Measurements from ENCODE around the gene UTP18. TPM values are rescaled to one million over a fixed set of nuclear protein-coding genes. Genes with fewer than 3 reads are reported as not detected.
"Not testable (repeated sequence)": the region's sequence is repeated elsewhere in the genome, so short reads cannot be mapped to it uniquely, and the experiment has no call there.

The UTP18 gene
- total RNA-seq (30.2 TPM), polyA plus RNA-seq (23.6 TPM)

DNA sequence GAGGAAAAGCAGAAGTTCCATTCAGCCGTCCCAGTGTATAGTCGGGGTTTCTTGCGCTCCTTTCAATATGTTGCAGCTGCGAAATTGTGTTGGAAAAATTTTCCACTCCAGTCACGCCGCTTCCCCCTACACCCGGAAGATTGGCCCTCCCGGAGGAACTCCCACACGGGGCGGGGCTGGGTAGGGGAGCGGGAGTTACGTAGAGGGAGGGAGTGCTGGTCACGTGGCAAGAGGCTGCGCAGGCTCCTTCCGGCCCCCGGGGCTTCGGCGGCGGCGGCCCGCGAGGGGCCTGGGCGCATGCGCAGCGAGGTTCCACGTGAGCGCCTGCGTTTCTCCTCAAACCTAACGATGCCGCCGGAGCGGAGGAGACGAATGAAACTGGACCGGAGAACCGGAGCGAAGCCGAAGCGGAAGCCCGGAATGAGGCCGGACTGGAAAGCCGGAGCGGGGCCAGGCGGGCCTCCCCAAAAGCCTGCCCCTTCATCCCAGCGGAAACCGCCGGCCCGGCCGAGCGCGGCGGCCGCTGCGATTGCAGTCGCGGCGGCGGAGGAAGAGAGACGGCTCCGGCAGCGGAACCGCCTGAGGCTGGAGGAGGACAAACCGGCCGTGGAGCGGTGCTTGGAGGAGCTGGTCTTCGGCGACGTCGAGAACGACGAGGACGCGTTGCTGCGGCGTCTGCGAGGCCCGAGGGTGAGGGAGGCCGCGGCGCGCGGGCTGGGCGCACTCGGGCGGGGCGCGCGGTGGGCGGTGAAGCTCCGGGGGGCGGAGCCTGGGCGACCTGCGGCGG, at the start of gene UTP18:
Gene UTP18 (plus strand): TSS at position 310 of the 787 bp plus-strand sequence. CDS start 39 bp downstream, at position 349.
- H3K36me3 ChIP-seq (ENCODE audit: insufficient read depth): peaks cover 1% of the 10 kb centered on the region
- peak within 1 kb of the TSS; percentile 75 for H3K4me3 ChIP-seq (ENCODE audit: low read depth, low read length)
- H3K27ac ChIP-seq (ENCODE audit: low read depth): peak within 1 kb of the TSS; percentile 92
- peaks cover 2% of the 10 kb centered on the region for H3K4me1 ChIP-seq (ENCODE audit: insufficient read depth)
- DNase-seq (ENCODE audit: extremely low spot score): peak; percentile 95
- WGBS: under 1% methylated on average over 93 of the region's 93 CpGs

DNA sequence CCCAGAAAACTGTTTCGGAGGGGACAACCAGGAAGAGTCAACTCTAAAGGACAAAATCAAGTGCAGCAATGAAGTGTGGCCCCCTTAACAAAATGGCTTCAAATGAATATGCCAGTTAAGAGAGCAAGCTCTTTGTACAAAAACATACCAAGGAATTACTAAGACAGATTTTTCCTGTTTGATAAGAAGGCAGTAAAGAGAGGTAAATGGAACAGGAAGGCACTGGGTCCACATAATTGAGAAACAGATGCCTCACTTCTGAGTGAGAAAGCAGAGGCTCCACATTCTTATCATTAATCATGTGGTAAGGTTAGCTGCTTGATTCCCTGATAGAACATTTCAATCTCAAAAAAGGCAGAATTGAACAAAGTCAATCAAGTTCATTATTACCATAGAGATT, 45.4 kb upstream of the UTP18 start:
- no peak overlapping the region for H3K27ac ChIP-seq (ENCODE audit: low read depth)
- H3K4me3 ChIP-seq (ENCODE audit: low read depth, low read length): no peak overlapping the region
- no peaks in the 10 kb centered on the region for H3K4me1 ChIP-seq (ENCODE audit: insufficient read depth)
- H3K36me3 ChIP-seq (ENCODE audit: insufficient read depth): peaks cover 6% of the 10 kb centered on the region
- no peak for DNase-seq (ENCODE audit: extremely low spot score)
- WGBS: 97% methylated on average over 1 of the region's 1 CpG

DNA sequence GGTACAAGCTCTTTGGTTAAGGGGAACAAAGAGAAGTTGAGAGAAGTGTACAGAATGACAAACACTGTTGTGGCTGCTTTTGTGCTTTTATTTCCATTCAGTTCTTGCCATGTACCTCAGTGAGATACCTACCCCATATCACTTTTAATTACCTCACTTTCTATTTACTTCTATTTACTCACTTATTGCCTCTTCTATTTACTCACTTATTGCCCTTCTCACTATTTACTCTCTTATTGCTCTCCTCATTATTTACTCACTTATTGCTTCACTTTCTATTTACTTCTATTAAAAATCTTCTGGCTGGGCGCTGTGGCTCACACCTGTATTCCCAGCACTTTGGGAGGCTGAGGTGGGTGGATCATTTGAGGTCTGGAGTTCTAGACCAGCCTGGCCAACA, 42.4 kb upstream of the UTP18 start:
- 96% methylated on average over 1 of the region's 1 CpG for WGBS
- Histone ChIP-seq H3K36me3 (ENCODE audit: insufficient read depth) (peaks cover 7% of the 10 kb centered on the region), H3K4me3 (ENCODE audit: low read depth, low read length) (no peak overlapping the region), H3K27ac (ENCODE audit: low read depth) (no peak overlapping the region), H3K4me1 (ENCODE audit: insufficient read depth) (no peaks in the 10 kb centered on the region)
- DNase-seq (ENCODE audit: extremely low spot score): no peak

DNA sequence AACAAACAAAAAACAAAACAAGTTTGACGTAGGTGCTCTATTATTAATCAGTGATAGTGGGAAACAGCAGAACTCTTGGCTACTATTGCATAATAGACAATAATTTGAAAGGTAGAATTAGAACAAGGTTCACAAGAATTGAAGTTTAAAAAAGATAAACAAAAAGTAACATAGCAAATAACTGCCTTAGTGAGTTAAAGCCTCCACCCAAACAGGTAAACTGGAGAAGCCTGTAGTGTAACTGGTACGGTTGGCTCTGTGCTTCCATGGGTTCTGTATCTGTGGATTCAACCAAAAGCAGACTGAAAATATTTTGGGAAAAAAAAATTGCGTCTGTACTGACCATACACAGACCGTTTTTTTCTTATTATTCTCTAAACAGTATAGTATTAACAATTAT, 39.0 kb upstream of the UTP18 start:
- Histone ChIP-seq H3K4me1 (ENCODE audit: insufficient read depth) (no peaks in the 10 kb centered on the region), H3K36me3 (ENCODE audit: insufficient read depth) (peaks cover 3% of the 10 kb centered on the region), H3K27ac (ENCODE audit: low read depth) (no peak overlapping the region), H3K4me3 (ENCODE audit: low read depth, low read length) (no peak overlapping the region)
- WGBS: 84% methylated on average over 4 of the region's 4 CpGs
- no peak for DNase-seq (ENCODE audit: extremely low spot score)

DNA sequence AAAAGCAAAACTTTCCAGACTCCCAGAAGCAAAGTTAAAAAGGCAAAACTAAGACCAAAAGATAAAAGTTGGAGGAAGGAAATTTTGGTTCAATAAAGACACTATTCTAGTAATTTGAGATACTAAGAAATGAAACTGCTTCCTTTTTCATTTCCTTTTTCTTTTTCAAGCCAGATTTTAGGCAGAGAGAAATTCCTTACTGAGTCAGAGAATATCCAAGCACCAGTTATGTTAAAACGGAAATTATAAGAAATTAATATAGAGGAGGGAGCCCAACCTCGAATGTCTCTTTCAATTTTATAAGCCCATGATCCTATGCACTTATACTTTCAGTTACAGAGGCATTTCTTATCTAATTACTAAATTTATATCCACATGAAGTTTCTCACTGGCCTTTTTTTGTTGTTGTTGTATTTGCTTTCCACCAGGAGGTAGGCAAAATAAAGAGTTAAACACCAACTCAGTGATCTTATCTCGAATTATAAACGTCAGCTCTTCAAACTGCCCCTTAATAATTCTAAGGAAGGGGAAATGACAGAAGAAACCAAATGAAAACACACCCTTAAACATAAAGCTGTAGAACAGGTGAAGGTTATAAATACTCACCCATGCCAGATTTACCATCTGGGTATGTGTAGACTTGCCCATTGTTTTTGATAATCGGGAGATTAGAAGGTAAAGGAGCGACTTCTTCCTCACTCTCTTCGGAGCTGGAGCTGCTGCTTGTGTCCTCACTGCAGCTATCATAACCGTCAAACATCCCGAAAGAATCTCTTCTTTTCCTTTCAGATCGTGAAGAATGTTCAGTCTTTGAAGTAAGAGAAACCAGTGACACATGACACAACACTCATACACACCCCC, 35.7 kb upstream of the UTP18 start:
- H3K27ac ChIP-seq (ENCODE audit: low read depth): no peak overlapping the region
- WGBS: 51% methylated on average over 10 of the region's 10 CpGs
- no peaks in the 10 kb centered on the region for H3K4me1 ChIP-seq (ENCODE audit: insufficient read depth)
- H3K4me3 ChIP-seq (ENCODE audit: low read depth, low read length): no peak overlapping the region
- DNase-seq (ENCODE audit: extremely low spot score): peak; percentile 4
- H3K36me3 ChIP-seq (ENCODE audit: insufficient read depth): peaks cover 3% of the 10 kb centered on the region

DNA sequence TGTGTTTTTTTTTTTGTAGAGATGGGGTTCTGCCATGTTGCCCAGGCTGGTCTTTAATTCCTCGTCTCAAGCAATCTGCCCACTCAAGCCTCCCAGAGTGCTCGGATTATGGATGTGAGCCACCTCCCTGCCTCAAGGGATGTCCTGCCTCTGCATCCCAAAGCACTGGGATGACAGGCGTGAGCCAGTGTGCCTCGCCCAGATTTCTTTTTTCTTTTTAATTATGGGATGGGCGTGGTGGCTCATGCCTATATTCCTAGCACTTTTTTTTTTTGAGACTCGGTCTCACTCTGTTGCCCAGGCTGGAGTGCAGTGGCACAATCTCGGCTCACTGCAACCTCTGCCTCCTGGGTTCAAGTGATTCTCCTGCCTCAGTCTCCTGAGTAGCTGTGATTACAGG, 34.8 kb upstream of the UTP18 start:
- H3K4me1 ChIP-seq (ENCODE audit: insufficient read depth); DNase-seq (ENCODE audit: extremely low spot score); H3K27ac ChIP-seq (ENCODE audit: low read depth); H3K36me3 ChIP-seq (ENCODE audit: insufficient read depth); H3K4me3 ChIP-seq (ENCODE audit: low read depth, low read length): not testable (repeated sequence)
- 89% methylated on average over 7 of the region's 7 CpGs for WGBS

DNA sequence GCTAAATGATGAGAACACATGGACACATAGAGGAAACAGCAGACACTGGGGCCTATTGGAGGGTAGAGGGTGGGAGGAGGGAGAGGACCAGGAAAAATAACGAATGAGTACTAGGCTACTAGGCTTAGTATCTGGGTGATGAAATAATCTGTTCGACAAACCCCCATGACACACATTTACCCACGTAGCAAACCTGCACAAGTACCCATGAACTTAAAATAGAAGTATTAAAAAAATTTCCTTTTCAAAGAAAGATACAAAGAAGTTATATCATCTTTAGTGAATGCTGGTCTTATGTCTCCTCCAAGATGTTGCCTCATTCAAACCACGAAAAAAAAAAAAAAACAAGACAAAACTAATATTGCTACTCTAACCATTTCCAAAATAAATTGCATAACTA, 32.2 kb upstream of the UTP18 start:
- Histone ChIP-seq H3K36me3 (ENCODE audit: insufficient read depth) (no peaks in the 10 kb centered on the region), H3K4me1 (ENCODE audit: insufficient read depth) (no peaks in the 10 kb centered on the region), H3K4me3 (ENCODE audit: low read depth, low read length) (no peak overlapping the region), H3K27ac (ENCODE audit: low read depth) (no peak overlapping the region)
- 76% methylated on average over 4 of the region's 4 CpGs for WGBS
- no peak for DNase-seq (ENCODE audit: extremely low spot score)

DNA sequence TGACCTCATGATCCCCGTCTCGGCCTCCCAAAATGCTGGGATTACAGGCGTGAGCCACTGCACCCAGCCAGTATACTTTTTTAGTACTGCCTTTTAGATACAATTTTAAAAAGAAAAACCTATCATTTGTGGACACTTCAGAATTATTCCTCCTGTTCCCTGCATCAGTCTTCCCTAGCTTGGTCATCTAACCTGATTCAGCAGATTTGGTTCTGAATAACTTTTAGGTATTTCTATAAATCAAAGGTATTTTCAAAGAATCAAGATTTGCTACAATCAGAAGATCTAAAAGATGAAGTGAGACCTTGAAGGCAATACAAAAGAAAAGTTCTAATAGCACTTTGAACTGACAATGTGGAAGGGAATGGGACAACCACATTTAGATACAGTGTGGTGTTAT, 30.5 kb upstream of the UTP18 start:
- Histone ChIP-seq H3K4me3 (ENCODE audit: low read depth, low read length) (no peak overlapping the region), H3K27ac (ENCODE audit: low read depth) (no peak overlapping the region), H3K4me1 (ENCODE audit: insufficient read depth) (no peaks in the 10 kb centered on the region), H3K36me3 (ENCODE audit: insufficient read depth) (no peaks in the 10 kb centered on the region)
- WGBS: 97% methylated on average over 3 of the region's 3 CpGs
- DNase-seq (ENCODE audit: extremely low spot score): no peak

DNA sequence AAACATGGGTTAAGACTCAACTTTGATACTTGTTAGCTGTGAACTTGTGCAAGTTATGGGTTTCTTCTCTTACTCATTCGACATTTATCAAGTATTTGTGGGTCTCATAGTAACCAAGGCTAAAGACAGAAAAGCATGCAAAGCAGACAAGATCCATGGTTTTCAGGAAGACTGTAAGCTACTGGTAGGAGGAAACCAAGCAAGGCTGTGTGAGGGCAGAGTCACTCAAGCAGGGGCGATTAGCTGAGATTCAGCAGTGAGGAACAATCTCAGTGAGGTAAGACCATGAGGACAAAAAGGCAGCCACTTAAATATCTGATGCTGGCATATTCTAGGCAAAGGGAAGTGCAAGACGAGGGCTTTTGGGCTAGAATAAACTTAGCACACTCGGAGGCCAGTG, 30.0 kb upstream of the UTP18 start:
- 86% methylated on average over 4 of the region's 4 CpGs for WGBS

DNA sequence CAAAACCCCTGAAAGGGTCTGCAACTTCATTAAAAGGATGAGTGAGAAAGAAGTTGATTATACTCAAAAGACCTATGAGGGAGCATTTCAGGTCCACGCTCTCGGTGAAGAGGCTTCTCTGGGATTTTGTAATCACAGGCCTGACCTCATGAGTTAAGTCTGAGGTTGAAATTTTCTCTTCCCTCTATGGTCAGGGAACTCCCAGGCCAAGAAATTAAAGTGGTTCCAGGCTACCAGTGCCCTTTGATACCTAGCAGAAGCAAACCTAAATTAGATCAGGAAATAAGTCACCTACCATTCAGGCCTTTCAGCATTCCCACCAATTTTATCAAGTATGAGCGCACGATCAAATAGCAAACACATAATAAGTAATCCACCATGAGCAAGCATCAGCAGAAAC, 28.3 kb upstream of the UTP18 start:
- H3K27ac ChIP-seq (ENCODE audit: low read depth): no peak overlapping the region
- WGBS: 93% methylated on average over 4 of the region's 4 CpGs
- no peaks in the 10 kb centered on the region for H3K4me1 ChIP-seq (ENCODE audit: insufficient read depth)
- no peak for DNase-seq (ENCODE audit: extremely low spot score)
- no peak overlapping the region for H3K4me3 ChIP-seq (ENCODE audit: low read depth, low read length)
- H3K36me3 ChIP-seq (ENCODE audit: insufficient read depth): no peaks in the 10 kb centered on the region

More for the DNA sequence above, 30.0 kb upstream of the UTP18 start:
- DNase-seq (ENCODE audit: extremely low spot score): no peak
- H3K4me1 ChIP-seq (ENCODE audit: insufficient read depth): no peaks in the 10 kb centered on the region
- H3K4me3 ChIP-seq (ENCODE audit: low read depth, low read length): no peak overlapping the region
- H3K27ac ChIP-seq (ENCODE audit: low read depth): no peak overlapping the region
- H3K36me3 ChIP-seq (ENCODE audit: insufficient read depth): no peaks in the 10 kb centered on the region

DNA sequence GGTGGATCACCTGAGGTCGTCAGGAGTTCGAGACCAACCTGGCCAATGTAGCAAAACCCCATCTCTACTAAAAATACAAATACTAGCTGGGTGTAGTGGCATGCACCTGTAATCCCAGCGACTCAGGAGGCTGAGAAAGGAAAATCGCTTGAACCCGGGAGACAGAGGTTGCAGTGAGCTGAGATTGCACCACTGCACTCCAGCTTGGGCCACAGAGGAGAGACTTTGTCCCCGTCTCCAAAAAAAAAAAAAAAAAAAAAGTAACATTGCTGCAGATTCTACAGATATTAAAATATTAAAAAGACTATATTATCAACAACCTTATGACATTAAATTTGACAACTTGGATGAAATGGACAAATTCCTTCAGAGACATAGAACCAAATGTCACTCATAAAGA, 26.2 kb upstream of the UTP18 start:
- H3K4me3 ChIP-seq (ENCODE audit: low read depth, low read length): no peak overlapping the region
- DNase-seq (ENCODE audit: extremely low spot score): no peak
- no peaks in the 10 kb centered on the region for H3K36me3 ChIP-seq (ENCODE audit: insufficient read depth)
- no peak overlapping the region for H3K27ac ChIP-seq (ENCODE audit: low read depth)
- 93% methylated on average over 6 of the region's 6 CpGs for WGBS
- no peaks in the 10 kb centered on the region for H3K4me1 ChIP-seq (ENCODE audit: insufficient read depth)

DNA sequence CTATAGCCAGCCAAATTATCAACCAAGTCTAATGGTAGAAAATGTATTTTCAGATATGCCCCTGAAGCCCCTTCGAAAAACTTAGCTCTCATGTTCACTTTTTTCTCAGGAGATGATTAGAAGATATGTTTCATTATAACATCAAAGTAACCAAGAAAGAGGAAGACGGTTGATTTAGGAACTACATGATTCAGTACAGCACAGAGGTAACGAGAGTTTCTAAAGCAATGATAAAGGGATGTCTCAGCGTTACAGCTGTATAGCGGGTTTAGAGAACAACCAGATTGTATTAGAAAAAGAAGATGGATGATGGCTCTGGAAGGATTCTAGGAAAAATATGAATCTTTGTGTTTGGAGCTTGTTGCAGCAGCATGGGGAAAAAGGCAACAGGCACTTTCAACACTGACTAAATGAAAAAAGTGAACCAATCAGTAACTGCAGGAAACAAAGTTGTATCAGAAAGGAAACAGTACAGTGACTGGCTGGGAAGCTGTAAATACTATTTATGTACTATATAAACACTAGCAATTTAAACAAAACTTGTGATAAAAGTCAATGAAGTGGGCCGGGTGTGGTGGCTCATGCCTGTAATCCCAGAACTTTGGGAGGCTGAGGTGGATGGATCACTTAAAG, 22.0 kb upstream of the UTP18 start:
- Histone ChIP-seq H3K27ac (ENCODE audit: low read depth) (no peak overlapping the region), H3K4me3 (ENCODE audit: low read depth, low read length) (no peak overlapping the region), H3K36me3 (ENCODE audit: insufficient read depth) (no peaks in the 10 kb centered on the region), H3K4me1 (ENCODE audit: insufficient read depth) (no peaks in the 10 kb centered on the region)
- 80% methylated on average over 6 of the region's 6 CpGs for WGBS
- DNase-seq (ENCODE audit: extremely low spot score): no peak

DNA sequence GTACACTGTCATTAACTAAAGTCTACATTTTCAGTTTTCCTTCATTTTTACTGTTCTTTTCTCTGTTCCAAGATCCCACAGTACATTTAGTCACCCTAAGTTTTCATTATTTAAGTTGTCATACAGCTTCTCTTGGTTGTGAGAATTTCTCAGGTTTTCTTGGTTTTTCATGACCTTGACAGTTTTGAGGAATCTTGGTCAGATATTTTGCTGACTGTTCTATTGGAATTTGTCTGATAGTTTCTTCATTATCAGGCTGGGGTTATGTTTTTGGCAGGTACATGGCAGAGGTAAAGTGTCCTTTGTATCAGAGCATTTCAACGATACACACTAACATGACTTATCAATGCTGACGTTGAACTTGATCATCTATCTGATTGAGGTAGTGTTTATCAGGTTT, 20.1 kb upstream of the UTP18 start:
- no peak overlapping the region for H3K27ac ChIP-seq (ENCODE audit: low read depth)
- no peaks in the 10 kb centered on the region for H3K36me3 ChIP-seq (ENCODE audit: insufficient read depth)
- 89% methylated on average over 2 of the region's 2 CpGs for WGBS
- DNase-seq (ENCODE audit: extremely low spot score): no peak
- no peaks in the 10 kb centered on the region for H3K4me1 ChIP-seq (ENCODE audit: insufficient read depth)
- H3K4me3 ChIP-seq (ENCODE audit: low read depth, low read length): no peak overlapping the region

DNA sequence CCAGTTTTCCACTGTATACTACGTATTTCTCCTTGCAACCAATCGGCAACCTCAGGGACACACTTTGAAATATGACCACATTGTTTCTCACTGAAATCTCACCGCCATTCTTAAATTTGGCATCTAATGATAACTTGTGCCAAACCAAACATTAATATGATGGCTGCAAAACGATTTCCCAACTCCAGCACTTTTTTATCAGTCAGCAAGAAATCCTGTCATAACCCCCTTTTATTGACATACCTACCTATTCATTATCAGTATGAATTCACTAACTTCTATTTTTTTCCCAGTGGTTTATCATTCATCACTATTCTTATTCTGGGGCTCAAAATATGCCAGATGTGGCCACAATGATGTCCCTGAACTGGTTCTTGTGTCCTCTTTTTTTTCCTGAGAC, 16.3 kb upstream of the UTP18 start:
- no peak for DNase-seq (ENCODE audit: extremely low spot score)
- H3K4me1 ChIP-seq (ENCODE audit: insufficient read depth): no peaks in the 10 kb centered on the region
- WGBS: 81% methylated on average over 4 of the region's 4 CpGs
- H3K4me3 ChIP-seq (ENCODE audit: low read depth, low read length): no peak overlapping the region
- no peak overlapping the region for H3K27ac ChIP-seq (ENCODE audit: low read depth)
- no peaks in the 10 kb centered on the region for H3K36me3 ChIP-seq (ENCODE audit: insufficient read depth)

All from urinary bladder (tissue), 4 donors.